K562 (cell line): Measurements from ENCODE around the gene EXOC7. TPM values are rescaled to one million over a fixed set of nuclear protein-coding genes. Genes with fewer than 3 reads are reported as not detected.

Source experiments
- ATAC-seq: fragments of 200-7000 bp; cut with Tn5 transposase; 3 replicates; pipeline ENCODE4 v1.9.1; 2020; ENCODE audit warnings: moderate library complexity
- BruUV-seq: library from RNA; stranded (reverse); fragments of 400-500 nt; replicated peaks from 2 replicates; lab custom pipeline; 2021; lab: Mats Ljungman, UMichigan
- CTCF ChIA-PET: fragments of 300-600 bp; formaldehyde crosslinking; extraction: SDS; loops from one replicate; lab custom pipeline; 2021; ENCODE audit warnings: low intra/inter-chr PET ratio; lab: Yijun Ruan, JAX
- POLR2A ChIA-PET: fragments of 300-600, 350-650 bp; sonication (Branson Sonifier 250); formaldehyde crosslinking; extraction: SDS; loops from one replicate; lab custom pipeline; 2021; ENCODE audit warnings: antibody characterized with exemption, inconsistent platforms; lab: Yijun Ruan, JAX
- DNase-seq, 4 experiments: peaks; one replicate each; pipeline versions ENCODE4 v3.0.0 to v3.0.0-alpha.2; 2011 to 2018; ENCODE audit warnings: low spot score in 3 of 4, mixed read lengths in 3 of 4; ENCODE audit errors: extremely low read depth in 1 of 4
- FAIRE-seq: peaks from 2 replicates; lab custom pipeline; 2011; peaks lifted over from hg19 to GRCh38; lab: Jason Lieb, UNC
- H2AFZ ChIP-seq: 2 replicates; pipeline ENCODE4 v1.6.0; 2011; ENCODE audit warnings: low read depth, low read length, control low read depth, inconsistent platforms
- H3K27ac ChIP-seq: fragments of 200-600 bp; 3 replicates; pipeline ENCODE4 v1.8.0; 2011; ENCODE audit warnings: low read depth, mild to moderate bottlenecking, control low read depth, inconsistent platforms, low read length, moderate library complexity, mixed read lengths; ENCODE audit errors: extremely low read depth
- H3K27me3 ChIP-seq, 2 experiments: fragments of 300-600 bp in 1 of 2; 2 replicates in 1 of 2; 3 replicates in 1 of 2; pipeline versions ENCODE4 v1.6.0 to v1.8.0; 2011; ENCODE audit warnings: inconsistent platforms in 2 of 2, low read length in 2 of 2, mild to moderate bottlenecking in 1 of 2, mixed read lengths in 1 of 2, moderate library complexity in 1 of 2; ENCODE audit not compliant: control insufficient read depth in 2 of 2, insufficient read depth in 2 of 2
- H3K36me3 ChIP-seq: fragments of 300-600 bp; 3 replicates; pipeline ENCODE4 v1.8.0; 2011; ENCODE audit warnings: mild to moderate bottlenecking, low read length, inconsistent platforms; ENCODE audit not compliant: control insufficient read depth, insufficient read depth
- H3K4me1 ChIP-seq, 2 experiments: fragments of 200-600 bp in 1 of 2; replicated peaks in 1 of 2; 2 replicates in 1 of 2; 3 replicates in 1 of 2; pipeline versions ENCODE4 v1.5.1 to v1.8.0; 2011; ENCODE audit warnings: inconsistent platforms in 2 of 2, low read length in 2 of 2, mild to moderate bottlenecking in 1 of 2, mixed read lengths in 1 of 2, moderate library complexity in 1 of 2; ENCODE audit not compliant: control insufficient read depth in 2 of 2, insufficient read depth in 2 of 2
- H3K4me2 ChIP-seq: 2 replicates; pipeline ENCODE4 v1.6.1; 2011; ENCODE audit warnings: low read length, control low read depth, inconsistent platforms, mixed read lengths; ENCODE audit not compliant: insufficient read depth
- H3K4me3 ChIP-seq: fragments of 200-600 bp; sonication (generic), shearing (Covaris generic); 2 replicates; pipeline ENCODE4 v1.5.1; 2016; ENCODE audit warnings: control low read depth, inconsistent platforms
- H3K79me2 ChIP-seq: fragments of 200-600 bp; 3 replicates; pipeline ENCODE4 v1.8.0; 2011; ENCODE audit warnings: low read length, inconsistent platforms; ENCODE audit not compliant: control insufficient read depth, insufficient read depth
- H3K9ac ChIP-seq, 2 experiments: 2 replicates each; pipeline versions ENCODE4 v1.6.0 to v1.6.1; 2011; ENCODE audit warnings: low read depth in 2 of 2, low read length in 2 of 2, control low read depth in 1 of 2, inconsistent platforms in 1 of 2, mild to moderate bottlenecking in 1 of 2, mixed read lengths in 1 of 2; ENCODE audit not compliant: insufficient read depth in 1 of 2
- H3K9me1 ChIP-seq: one replicate; pipeline ENCODE4 v1.6.0; 2011; ENCODE audit warnings: inconsistent platforms, mild to moderate bottlenecking, low read length, moderate library complexity; ENCODE audit not compliant: control insufficient read depth, insufficient read depth
- H3K9me3 ChIP-seq: replicated peaks from 2 replicates; pipeline ENCODE4 v1.5.1; 2011; ENCODE audit warnings: low read depth, low read length, inconsistent platforms; ENCODE audit not compliant: control insufficient read depth, insufficient read depth
- H4K20me1 ChIP-seq: replicated peaks from 2 replicates; pipeline ENCODE4 v1.6.1; 2011; ENCODE audit warnings: low read length, inconsistent platforms, mixed read lengths; ENCODE audit not compliant: control insufficient read depth, insufficient read depth
- CBFA2T3 ChIP-seq: fragments of 450-650 bp; IDR thresholded peaks from 2 replicates; pipeline ENCODE4 v1.6.1; 2017
- NFIC ChIP-seq: fragments of 450-650 bp; IDR thresholded peaks from 2 replicates; pipeline ENCODE4 v1.6.1; 2017; ENCODE audit warnings: mild to moderate bottlenecking, inconsistent platforms
- RBM39 ChIP-seq: fragments of 200-400 bp; formaldehyde crosslinking; optimal IDR thresholded peaks from 2 replicates; pipeline ENCODE3; 2018; ENCODE audit warnings: low read depth, low read length
- WGBS: fragments of 100-300 bp; shearing (Covaris generic); methylation state at CpG from one replicate; pipeline ENCODE4 v1.1.6; 2016; ENCODE audit warnings: low coverage, mixed read lengths; ENCODE audit not compliant: insufficient coverage; ENCODE audit errors: missing lambda C conversion rate; 5-methylcytosine and 5-hydroxymethylcytosine counted together
- in situ Hi-C: fragments of 300-500 bp; cut with MboI; formaldehyde crosslinking; loops from 4 replicates; pipeline ENCODE4 v1.15.0; 2018; ENCODE audit warnings: inconsistent platforms, mixed read lengths
- intact Hi-C: fragments of 100-400 bp; cut with micrococcal nuclease; formaldehyde crosslinking; loops from 2 replicates; pipeline ENCODE4 v1.14.2; 2022
- polyA plus RNA-seq, 8 experiments: library from polyadenylated mRNA; depleted of rRNA in 4 of 8; stranded (reverse) in 5 of 8; unstranded in 3 of 8; fragments of >200 nt; fragmentation: Nextera tagmentation in 2 of 8; fragmentation: Illumina TruSeq in 1 of 8; extraction: Ambion mirVana in 2 of 8; extraction: Trizol in 1 of 8; gene quantifications; 2 replicates each; pipeline versions ENCODE4 v1.2.1 to v1.2.3, GENCODE V29; 2011 to 2014; ENCODE audit warnings: inconsistent platforms in 1 of 8, missing spikeins in 1 of 8
- total RNA-seq, 7 experiments: library from RNA; depleted of rRNA in 6 of 7; stranded (reverse); fragments of >200 nt in 6 of 7; fragmentation: Illumina TruSeq in 2 of 7; extraction: Trizol in 2 of 7; gene quantifications; 2 replicates each; pipeline versions ENCODE4 v1.2.1 to v1.2.3, GENCODE V29; 2011 to 2021; ENCODE audit warnings: low replicate concordance in 1 of 7

EXOC7 gene
- total and polyA plus RNA-seq, 9 of the 15 experiments (the other 6 are each of a cell fraction or from before 2014, with no cell fraction given): 18.6 to 57.0 (median 35.0) TPM

DNA sequence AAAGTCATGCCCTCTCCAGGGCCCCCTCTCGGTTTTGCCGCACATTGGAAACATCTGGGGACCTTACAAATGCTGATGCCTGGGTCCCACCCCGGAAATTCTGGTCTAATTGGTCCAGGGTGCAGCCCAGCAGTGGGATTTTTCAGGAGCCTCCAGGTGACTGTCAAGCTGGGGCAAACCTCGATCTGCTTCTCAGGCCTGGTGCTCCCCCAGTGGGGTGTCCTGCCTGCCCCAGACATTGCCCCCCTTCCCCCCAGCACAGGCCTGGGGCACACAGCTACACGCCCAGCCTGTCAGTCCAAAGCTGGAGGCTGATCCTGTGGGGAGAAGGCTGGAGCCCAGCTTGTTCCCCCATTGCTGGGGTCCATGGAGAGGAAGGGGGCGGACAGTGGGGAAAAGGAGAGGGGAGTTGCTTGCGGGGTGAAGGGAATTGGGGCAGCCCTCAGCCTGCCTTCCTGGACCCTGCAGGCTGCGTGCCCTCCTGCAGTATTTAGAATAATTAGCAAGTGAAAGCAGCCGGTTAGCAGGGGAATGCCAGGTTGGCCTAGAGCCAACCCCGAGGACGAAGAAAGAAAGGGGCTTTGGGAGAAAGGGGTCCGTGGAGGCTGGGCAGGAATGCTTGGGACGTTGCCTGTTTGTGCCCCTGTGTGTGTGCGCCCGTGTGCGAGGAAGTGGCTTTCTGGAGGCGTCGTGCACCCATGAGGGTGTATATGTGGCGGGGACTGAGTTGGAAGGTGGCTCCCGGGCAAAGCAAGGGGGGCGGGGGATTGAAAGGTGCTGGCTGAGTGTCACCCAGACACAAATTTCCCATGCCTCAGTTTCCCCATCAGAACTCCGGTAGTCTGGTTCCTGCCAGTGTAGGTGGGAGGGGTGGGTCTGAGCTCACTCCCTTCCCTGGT, 31.6 kb upstream of the EXOC7 start:
- BruUV-seq: no TSS peak
- DNase-seq (no peak), FAIRE-seq (no peak), ATAC-seq (no peak)
- Histone ChIP-seq H2AFZ (no peak overlapping the region), H3K36me3 (no peaks in the 10 kb centered on the region), H3K9me3 (no peaks in the 10 kb centered on the region), H4K20me1 (no peaks in the 10 kb centered on the region; the same call in 1 of the 2 replicates), H3K9me1 (no peaks in the 10 kb centered on the region), H3K4me1 (peaks cover 0 to 59% of the 10 kb centered on the region in 2 experiments; a peak in 2 of 5 replicates), H3K4me2 (no peak overlapping the region), H3K27me3 (peaks cover 60 to 91% of the 10 kb centered on the region in 2 experiments; a peak in 4 of 5 replicates), H3K27ac (no peak overlapping the region), H3K9ac (peak overlapping the region in 1 of 2 experiments; percentile 61; a peak in 1 of 4 replicates), H3K4me3 (no peak overlapping the region), H3K79me2 (no peaks in the 10 kb centered on the region)
- POLR2A ChIA-PET: interaction anchor here (0.5 to 2.1 kb wide), 3 partner anchors 37 to 140 kb away, joined by 4 to 5 read pairs (median 4); no protein-coding TSS in a partner anchor
- 27% methylated on average over 18 of the region's 22 CpGs for WGBS
- intact Hi-C loops (no loop called here), in situ Hi-C loops (no loop called here)
- TF ChIP-seq RBM39 (no peak), CBFA2T3 (0 out of 2 replicates have a peak, but pooled peaks have one; percentile 2), NFIC (peak; percentile 82)
- CTCF ChIA-PET: no interaction called here
